Transverse colon (tissue), 4 donors: ENCODE data around the gene SLC38A7.

Experiments used
- CTCF ChIP-seq, 5 experiments: fragments of 200-600 bp in 3 of 5; fragments of 450-650 bp in 2 of 5; sonication (generic) in 3 of 5; IDR thresholded peaks; 1 replicate in 2 of 5; 2 replicates in 3 of 5; pipeline ENCODE4 v1.5.1; 2016 to 2017; ENCODE audit warnings: antibody characterized with exemption in 5 of 5, inconsistent platforms in 3 of 5, mild to moderate bottlenecking in 2 of 5, moderate library complexity in 1 of 5
- POLR2A ChIP-seq: fragments of 450-650 bp; IDR thresholded peaks from one replicate; pipeline ENCODE4 v1.6.1; 2016; ENCODE audit warnings: antibody characterized with exemption, mild to moderate bottlenecking, moderate library complexity
- POLR2AphosphoS5 ChIP-seq, 3 donors: sonication (generic); formaldehyde crosslinking; IDR thresholded peaks; one replicate each; pipeline ENCODE4 v1.6.1; 2016; ENCODE audit warnings: antibody characterized with exemption in 3 of 3

- TF ChIP-seq CTCF (IDR thresholded peaks at IDR 0.05) (no peak), POLR2A (no peak), POLR2AphosphoS5 (IDR thresholded peaks at IDR 0.05) (no peak)
These were observed 24.8 kb upstream of the SLC38A7 start for GRCh38 chr16:58709333-58709732.
